HEK293 (cell line): ENCODE data around the gene LDLRAD3.

Experiments
- TCF7L2 ChIP-seq: IDR thresholded peaks from 2 replicates; pipeline ENCODE4 v1.6.1; 2011; ENCODE audit warnings: low read depth, mild to moderate bottlenecking, inconsistent platforms, low read length, moderate library complexity, borderline replicate concordance
- ZNF112 ChIP-seq: fragments of 450-650 bp; formaldehyde crosslinking; IDR thresholded peaks from 2 replicates; pipeline ENCODE4 v1.5.0; 2017; ENCODE audit warnings: missing biosample characterization, missing genetic modification characterization
- ZNF274 ChIP-seq, 2 experiments: fragments of 200-500 bp in 1 of 2; fragments of 450-650 bp in 1 of 2; sonication (Bioruptor generic) in 1 of 2; formaldehyde crosslinking in 1 of 2; IDR thresholded peaks; 2 replicates each; pipeline versions ENCODE4 v1.5.1 to v1.6.1; 2014 to 2016; ENCODE audit warnings: borderline replicate concordance in 1 of 2, inconsistent platforms in 1 of 2, low read length in 1 of 2, missing biosample characterization in 1 of 2, missing genetic modification characterization in 1 of 2
- ZNF311 ChIP-seq: fragments of 450-650 bp; formaldehyde crosslinking; IDR thresholded peaks from 2 replicates; pipeline ENCODE4 v1.5.1; 2017; ENCODE audit warnings: missing biosample characterization, missing genetic modification characterization, borderline replicate concordance
- ZNF544 ChIP-seq: fragments of 450-650 bp; formaldehyde crosslinking; IDR thresholded peaks from 2 replicates; pipeline ENCODE4 v1.5.0; 2017; ENCODE audit warnings: missing biosample characterization, missing genetic modification characterization
- ZNF558 ChIP-seq: fragments of 450-650 bp; formaldehyde crosslinking; IDR thresholded peaks from 2 replicates; pipeline ENCODE4 v1.5.1; 2016; ENCODE audit warnings: missing biosample characterization, missing genetic modification characterization
- ZNF658 ChIP-seq: fragments of 450-650 bp; formaldehyde crosslinking; IDR thresholded peaks from 2 replicates; pipeline ENCODE4; 2016; ENCODE audit warnings: missing biosample characterization, missing genetic modification characterization
- TF ChIP-seq, protein P1 (sequence below): fragments of 450-650 bp; formaldehyde crosslinking; IDR thresholded peaks from 2 replicates; pipeline ENCODE4 v1.5.1; 2016; ENCODE audit warnings: missing biosample characterization, missing genetic modification characterization
- TF ChIP-seq, protein P2 (sequence below): fragments of 450-650 bp; formaldehyde crosslinking; IDR thresholded peaks from 2 replicates; pipeline ENCODE4 v1.5.1; 2016; ENCODE audit warnings: missing biosample characterization, missing genetic modification characterization
- TF ChIP-seq, protein P3 (sequence below): fragments of 450-650 bp; formaldehyde crosslinking; IDR thresholded peaks from 2 replicates; pipeline ENCODE4 v1.5.1; 2016; ENCODE audit warnings: missing biosample characterization, missing genetic modification characterization
- TF ChIP-seq, protein P4 (sequence below): fragments of 450-650 bp; formaldehyde crosslinking; IDR thresholded peaks from 2 replicates; pipeline ENCODE4 v1.5.1; 2016; ENCODE audit warnings: missing biosample characterization, missing genetic modification characterization

DNA sequence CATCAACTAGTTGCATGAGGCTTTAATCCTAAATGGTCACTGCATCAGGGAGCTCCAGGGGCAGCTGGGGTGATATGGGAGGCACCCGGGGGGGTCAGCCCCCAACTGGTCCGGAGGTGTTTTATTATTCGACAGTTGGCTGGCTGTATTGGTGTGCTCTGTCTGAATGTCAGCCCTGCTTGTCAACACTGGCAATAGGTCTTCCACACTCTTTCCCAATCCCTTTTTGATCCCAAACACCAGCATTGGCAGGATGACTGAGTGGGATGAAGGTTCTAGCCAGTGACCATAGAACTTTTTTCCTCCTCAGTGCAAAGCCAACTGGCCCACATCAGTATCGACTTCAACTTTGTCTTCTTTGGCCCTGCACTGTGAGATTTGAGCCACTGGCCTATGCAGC, 8.9 kb upstream of the LDLRAD3 start:
- TF ChIP-seq, protein P1, sequence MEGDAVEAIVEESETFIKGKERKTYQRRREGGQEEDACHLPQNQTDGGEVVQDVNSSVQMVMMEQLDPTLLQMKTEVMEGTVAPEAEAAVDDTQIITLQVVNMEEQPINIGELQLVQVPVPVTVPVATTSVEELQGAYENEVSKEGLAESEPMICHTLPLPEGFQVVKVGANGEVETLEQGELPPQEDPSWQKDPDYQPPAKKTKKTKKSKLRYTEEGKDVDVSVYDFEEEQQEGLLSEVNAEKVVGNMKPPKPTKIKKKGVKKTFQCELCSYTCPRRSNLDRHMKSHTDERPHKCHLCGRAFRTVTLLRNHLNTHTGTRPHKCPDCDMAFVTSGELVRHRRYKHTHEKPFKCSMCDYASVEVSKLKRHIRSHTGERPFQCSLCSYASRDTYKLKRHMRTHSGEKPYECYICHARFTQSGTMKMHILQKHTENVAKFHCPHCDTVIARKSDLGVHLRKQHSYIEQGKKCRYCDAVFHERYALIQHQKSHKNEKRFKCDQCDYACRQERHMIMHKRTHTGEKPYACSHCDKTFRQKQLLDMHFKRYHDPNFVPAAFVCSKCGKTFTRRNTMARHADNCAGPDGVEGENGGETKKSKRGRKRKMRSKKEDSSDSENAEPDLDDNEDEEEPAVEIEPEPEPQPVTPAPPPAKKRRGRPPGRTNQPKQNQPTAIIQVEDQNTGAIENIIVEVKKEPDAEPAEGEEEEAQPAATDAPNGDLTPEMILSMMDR, result no peak
- TF ChIP-seq ZNF544 (tag by site-specific recombination) (no peak), ZNF112 (no peak), ZNF274 (IDR thresholded peaks at IDR 0.05; ENCODE audit: low read length) (no peak), ZNF274 (tag by site-specific recombination; IDR thresholded peaks at IDR 0.05; ENCODE audit: borderline replicate concordance) (no peak), ZNF311 (no peak), ZNF658 (no peak), TCF7L2 (no peak), ZNF558 (tag by site-specific recombination) (no peak)
- TF ChIP-seq, protein P2, sequence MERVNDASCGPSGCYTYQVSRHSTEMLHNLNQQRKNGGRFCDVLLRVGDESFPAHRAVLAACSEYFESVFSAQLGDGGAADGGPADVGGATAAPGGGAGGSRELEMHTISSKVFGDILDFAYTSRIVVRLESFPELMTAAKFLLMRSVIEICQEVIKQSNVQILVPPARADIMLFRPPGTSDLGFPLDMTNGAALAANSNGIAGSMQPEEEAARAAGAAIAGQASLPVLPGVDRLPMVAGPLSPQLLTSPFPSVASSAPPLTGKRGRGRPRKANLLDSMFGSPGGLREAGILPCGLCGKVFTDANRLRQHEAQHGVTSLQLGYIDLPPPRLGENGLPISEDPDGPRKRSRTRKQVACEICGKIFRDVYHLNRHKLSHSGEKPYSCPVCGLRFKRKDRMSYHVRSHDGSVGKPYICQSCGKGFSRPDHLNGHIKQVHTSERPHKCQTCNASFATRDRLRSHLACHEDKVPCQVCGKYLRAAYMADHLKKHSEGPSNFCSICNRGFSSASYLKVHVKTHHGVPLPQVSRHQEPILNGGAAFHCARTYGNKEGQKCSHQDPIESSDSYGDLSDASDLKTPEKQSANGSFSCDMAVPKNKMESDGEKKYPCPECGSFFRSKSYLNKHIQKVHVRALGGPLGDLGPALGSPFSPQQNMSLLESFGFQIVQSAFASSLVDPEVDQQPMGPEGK (tag by site-specific recombination), result no peak
- TF ChIP-seq, protein P3, sequence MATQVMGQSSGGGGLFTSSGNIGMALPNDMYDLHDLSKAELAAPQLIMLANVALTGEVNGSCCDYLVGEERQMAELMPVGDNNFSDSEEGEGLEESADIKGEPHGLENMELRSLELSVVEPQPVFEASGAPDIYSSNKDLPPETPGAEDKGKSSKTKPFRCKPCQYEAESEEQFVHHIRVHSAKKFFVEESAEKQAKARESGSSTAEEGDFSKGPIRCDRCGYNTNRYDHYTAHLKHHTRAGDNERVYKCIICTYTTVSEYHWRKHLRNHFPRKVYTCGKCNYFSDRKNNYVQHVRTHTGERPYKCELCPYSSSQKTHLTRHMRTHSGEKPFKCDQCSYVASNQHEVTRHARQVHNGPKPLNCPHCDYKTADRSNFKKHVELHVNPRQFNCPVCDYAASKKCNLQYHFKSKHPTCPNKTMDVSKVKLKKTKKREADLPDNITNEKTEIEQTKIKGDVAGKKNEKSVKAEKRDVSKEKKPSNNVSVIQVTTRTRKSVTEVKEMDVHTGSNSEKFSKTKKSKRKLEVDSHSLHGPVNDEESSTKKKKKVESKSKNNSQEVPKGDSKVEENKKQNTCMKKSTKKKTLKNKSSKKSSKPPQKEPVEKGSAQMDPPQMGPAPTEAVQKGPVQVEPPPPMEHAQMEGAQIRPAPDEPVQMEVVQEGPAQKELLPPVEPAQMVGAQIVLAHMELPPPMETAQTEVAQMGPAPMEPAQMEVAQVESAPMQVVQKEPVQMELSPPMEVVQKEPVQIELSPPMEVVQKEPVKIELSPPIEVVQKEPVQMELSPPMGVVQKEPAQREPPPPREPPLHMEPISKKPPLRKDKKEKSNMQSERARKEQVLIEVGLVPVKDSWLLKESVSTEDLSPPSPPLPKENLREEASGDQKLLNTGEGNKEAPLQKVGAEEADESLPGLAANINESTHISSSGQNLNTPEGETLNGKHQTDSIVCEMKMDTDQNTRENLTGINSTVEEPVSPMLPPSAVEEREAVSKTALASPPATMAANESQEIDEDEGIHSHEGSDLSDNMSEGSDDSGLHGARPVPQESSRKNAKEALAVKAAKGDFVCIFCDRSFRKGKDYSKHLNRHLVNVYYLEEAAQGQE (tag by site-specific recombination), result no peak
- TF ChIP-seq, protein P4, sequence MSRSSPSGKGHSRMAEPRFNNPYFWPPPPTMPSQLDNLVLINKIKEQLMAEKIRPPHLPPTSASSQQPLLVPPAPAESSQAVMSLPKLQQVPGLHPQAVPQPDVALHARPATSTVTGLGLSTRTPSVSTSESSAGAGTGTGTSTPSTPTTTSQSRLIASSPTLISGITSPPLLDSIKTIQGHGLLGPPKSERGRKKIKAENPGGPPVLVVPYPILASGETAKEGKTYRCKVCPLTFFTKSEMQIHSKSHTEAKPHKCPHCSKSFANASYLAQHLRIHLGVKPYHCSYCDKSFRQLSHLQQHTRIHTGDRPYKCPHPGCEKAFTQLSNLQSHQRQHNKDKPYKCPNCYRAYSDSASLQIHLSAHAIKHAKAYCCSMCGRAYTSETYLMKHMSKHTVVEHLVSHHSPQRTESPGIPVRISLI (tag by site-specific recombination), result no peak
